Measurements from ENCODE around the gene ANKRD55.
"Not testable (repeated sequence)": the region's sequence is repeated elsewhere in the genome, so short reads cannot be mapped to it uniquely, and the experiment has no call there.

Gene ANKRD55

DNA sequence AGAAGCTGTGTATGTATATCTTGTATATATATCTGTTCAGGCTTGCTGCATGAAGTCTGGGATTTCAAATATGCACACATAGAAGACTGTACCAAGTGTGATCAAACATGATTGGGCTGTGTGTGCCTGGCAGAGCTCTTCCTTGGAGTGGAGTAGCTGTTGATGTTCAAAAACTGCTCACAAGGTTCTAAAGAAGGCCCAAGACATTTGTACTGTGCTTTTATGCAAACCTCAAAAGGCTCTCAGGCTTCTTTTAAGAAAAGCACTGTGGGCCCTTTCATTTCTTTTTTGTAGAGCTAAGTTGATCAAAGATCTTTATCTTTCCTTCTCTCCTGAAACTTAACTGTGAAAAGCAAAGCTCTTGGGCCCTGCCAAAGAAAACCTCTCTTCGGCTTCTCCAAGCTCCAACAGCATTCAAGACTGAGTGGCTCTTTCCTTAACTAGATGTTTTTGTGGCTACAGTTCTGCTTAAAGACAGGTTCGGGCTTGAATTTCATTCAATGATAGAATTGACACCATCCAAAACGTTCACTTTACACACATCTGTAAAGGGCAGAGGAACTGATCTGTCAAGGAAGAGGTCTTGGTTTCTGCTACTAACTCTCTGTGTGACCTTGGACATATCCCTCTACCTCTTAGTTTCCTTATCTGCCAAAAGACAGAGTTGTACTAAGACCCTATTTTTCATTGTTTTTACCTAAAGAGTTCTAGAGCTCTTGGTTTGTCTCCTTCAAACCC is 132.5 kb downstream of the ANKRD55 start:
- no peak for DNase-seq

DNA sequence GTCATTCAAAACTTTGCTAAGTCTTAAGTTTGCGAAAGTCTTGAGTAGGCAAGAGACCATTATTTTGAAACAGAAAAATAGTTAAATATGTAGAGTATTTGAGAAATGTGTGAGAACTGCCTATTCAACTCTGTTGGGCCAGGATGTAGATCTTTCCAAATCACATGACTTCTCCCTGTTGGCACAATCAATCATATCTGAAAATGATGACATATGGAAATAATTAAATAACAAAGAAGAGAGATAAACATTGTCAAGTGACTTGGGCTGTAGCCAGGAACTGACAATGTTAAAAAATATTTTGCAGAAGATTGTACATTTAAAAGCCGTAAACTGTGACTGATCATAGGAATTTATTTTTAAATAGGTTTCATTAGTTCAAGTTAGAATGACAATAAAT is 133.8 kb downstream of the ANKRD55 start:
- no peak for DNase-seq

GRCh38 chr5:56097055-56097454 is 136.1 kb downstream of the ANKRD55 start:
- DNase-seq = no peak

GRCh38 chr5:56095579-56096102 is 137.5 kb downstream of the ANKRD55 start:
- no peak for DNase-seq

DNA sequence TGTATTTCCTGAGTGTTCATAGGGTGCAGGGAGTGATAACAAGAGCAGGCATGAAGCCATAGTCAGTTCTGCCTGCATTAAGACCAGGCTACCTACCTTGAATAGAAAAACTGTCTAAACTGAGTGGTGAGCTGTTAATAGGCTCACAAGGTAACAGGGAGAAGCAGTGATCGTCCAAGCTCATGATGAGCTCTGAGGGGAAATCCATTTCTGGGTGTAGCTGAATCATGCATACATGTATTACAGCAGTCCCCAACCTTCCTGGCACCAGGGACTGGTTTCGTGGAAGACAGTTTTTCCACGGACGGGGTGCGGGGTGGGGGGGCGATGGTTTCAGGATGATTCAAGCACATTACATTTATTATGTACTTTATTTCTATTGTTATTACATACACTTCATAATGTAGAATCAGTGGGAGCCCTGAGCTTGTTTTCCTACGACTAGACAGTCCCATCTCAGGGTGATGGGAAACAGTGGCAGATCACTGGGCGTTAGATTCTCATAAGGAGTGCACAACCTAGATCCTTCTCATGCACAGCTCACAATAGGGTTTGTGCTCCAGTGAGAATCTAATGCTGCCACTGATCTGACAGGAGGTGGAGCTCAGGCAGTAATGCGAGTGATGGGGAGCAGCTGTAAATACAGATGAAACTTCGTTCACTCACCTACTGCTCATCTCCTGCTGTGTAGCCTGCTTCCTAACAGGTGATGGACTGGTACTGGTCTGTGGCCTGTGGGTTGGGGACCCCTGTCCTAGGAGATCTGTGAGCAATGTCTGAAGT is 138.4 kb downstream of the ANKRD55 start:
- DNase-seq = peak; percentile 29

GRCh38 chr5:56093970-56094369 is 139.2 kb downstream of the ANKRD55 start:
- no peak for DNase-seq

GRCh38 chr5:56092115-56092514 is 141.0 kb downstream of the ANKRD55 start:
- DNase-seq = no peak

GRCh38 chr5:56091664-56092063 is 141.5 kb downstream of the ANKRD55 start:
- DNase-seq = no peak

- no peak for DNase-seq
Measured at GRCh38 chr5:56090793-56091460, 142.2 kb downstream of the ANKRD55 start.

DNA sequence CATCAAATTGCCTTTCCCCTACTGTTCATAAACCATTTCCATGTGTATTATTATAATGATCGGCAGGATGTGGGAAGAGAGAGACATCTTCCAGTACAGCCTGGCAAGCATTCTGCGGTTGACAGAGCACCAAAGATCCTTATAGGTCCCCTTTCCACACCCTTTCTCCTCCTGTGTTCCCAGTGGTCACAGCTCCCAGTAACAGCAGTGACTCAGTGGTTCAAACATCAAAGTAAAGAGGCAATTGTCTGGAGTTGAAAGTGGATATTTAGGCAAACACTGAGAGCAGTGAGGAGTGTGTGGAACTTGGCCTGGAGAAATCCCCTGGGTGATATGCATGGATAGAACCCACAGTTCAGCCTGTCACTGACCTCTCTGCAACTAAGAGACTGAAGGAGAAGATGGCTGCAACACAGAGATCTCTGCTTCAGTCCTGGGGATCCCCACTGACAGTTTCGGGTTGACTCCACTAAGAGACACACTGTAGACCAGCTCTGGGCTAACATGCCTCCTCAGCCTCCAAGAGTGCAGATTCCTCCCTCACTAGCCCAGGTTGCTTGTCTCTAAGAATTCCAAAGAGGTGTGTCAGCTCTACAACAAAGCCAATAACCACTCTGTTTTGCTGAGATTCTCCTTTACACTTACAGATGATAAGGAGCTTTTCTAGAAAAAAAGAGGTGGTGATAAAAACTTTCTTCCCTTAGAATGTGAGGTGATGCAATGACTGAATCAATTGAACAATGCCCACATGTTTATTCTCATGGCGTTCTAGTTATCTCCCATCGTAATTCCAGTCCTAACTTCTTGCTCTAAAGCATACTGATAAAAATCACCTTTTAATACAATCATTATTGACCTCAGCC is 143.9 kb downstream of the ANKRD55 start:
- no peak for DNase-seq

- no peak for DNase-seq
Measured at GRCh38 chr5:56088431-56088949, 144.6 kb downstream of the ANKRD55 start.

- DNase-seq = no peak
Measured at GRCh38 chr5:56085193-56085592, 147.9 kb downstream of the ANKRD55 start.

DNA sequence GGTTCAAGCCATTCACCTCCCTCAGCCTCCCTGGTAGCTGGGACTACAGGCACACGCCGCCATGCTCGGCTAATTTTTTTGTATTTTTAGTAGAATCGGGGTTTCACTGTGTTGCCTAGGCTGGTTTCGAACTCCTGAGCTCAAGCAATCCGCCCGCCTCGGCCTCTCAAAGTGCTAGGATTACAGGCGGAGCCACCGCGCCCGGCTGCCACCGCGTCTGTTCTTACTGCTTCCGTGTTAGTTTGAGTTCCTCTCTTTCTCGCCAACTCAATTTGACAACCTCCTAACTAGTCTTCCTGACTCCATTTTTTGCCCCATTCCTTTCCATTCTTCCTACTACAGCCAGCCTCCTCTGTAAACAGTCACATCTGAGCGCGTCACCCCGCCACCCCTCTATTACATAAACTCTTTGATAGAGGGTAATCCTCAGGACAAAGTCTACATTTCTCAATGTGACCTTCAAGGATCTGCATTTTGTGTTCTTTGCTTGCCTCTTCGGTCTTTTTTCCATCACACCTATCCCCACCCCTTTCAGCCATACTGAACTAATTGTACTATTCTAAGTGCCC is 149.8 kb downstream of the ANKRD55 start:
- DNase-seq = no peak

DNA sequence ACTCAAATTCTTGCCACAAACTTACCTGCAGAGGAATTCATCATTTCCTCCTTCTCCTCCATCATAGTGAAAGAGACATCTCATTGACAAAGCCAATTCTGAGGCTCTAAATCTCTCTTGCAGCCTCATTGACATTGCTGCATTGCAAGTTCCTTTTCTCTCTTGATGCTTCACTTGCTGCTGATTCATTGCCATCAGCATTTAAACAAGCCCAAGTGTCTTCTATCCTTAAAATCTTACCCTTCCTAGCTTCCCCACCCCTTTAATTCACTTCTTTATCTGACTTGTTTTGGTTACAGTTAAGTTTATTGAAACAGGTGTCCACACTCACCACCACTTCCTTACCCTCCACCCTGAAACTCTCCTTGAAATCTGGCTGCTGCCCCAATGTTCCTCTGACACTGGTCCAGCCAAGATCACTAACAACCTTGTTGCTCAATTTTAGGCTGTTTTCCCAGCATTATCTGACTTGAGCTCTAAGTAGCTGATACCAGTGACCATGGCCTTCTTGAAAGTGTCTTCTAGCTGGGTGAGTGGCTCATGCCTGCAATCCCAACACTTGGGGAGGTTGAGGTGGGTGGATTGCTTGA is 152.0 kb downstream of the ANKRD55 start:
- peak; percentile 40 for DNase-seq

GRCh38 chr5:56080375-56081052 is 152.6 kb downstream of the ANKRD55 start:
- DNase-seq = no peak

- not testable (repeated sequence) for DNase-seq
Measured at GRCh38 chr5:56079157-56079500, 154.0 kb downstream of the ANKRD55 start.

DNA sequence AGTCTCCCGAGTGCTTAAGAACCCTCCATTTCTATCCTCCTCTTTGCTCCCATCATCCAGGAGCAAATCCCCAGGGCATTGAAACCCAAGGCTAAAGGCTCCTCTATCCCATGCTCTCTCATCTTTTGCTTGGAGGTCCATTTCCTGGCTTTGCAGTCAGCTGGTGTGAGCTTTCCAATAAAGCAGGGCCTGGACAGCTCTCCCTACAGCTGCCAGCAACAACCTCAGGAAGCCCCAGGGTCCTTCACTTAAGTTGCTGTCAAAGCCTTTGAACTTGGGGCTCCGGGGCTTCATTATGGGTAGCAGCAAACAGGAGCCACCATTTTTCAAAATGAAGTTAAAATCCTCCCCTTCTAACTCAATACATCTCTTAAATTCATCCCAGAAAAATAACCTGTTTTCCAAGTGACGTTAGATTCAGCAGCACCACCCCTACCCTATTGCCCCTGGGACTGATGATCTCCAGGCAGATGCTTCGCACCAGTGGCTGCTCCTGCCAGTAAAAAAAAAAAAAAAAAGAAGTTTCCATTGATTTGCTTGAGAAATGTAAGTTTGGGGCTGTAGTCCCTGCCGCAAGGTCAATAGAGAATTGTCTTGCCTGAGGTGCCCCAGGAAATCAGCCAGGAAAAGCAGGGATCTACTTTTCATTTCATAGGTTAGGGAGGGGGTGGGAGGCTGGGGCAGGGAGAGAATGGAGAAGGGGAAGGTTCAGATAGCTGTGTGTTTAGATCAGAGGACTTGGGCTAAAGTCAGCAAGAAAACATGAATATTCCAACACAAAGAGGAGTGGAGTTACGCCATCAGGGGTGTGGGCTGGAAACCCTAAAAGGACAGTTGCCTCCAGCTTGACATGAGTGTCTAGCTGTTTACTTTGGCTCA is 154.6 kb downstream of the ANKRD55 start:
- DNase-seq = no peak

- no peak for DNase-seq
Measured at GRCh38 chr5:56077796-56078233, 155.3 kb downstream of the ANKRD55 start.

DNA sequence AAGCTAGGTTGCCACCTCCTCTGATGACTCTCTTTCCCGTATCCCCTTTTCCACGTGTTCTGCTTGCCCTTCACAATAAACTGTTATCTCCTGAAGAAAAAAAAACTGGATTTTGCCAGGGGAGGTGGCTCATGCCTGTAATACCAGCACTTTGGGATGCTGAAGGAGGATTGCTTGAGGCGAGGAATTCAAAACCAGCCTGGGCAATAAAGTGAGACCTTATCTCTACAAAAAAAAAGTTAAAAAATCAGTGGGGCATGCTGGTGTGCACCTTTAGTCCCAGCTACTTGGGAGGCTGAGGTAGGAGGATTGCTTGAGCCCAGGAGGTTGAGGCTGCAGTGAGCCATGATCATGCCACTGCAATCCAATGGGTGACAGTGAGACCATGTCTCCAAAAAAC is 156.6 kb downstream of the ANKRD55 start:
- no peak for DNase-seq

DNA sequence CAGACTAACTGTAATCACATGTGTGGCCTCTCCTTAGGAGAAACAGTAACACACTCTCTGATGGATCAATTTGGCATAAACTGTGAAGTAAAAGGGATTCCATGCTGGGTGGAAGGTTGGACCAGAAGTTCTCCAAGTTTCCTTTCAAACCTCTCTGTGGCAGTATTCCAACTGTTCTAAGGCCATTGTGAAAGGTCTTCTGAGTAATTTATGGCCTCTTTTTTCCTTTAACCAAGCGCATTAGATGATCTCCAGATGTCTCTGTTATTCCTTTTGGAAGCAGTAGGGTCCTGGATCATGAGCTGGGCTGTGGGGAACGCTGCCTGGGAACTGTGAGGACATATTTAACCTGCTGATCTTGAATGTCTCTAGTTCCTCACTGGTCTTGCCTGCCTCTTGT is 157.8 kb downstream of the ANKRD55 start:
- DNase-seq = no peak

Measured in CD4-positive, alpha-beta T cell treated with Interleukin-4 for 4 hours (primary cell).